H1 (cell line): Measurements from ENCODE around the gene SLC35B4. TPM values are rescaled to one million over a fixed set of nuclear protein-coding genes. Genes with fewer than 3 reads are reported as not detected.

Experiments
- CTCF ChIA-PET: fragments of 300-600 bp; sonication (Branson Sonifier 250); formaldehyde crosslinking; loops from one replicate; lab custom pipeline; 2021; ENCODE audit not compliant: partially characterized antibody; lab: Charles Lee
- POLR2A ChIA-PET: fragments of 300-600 bp; sonication (Branson Sonifier 250); formaldehyde crosslinking; loops from one replicate; lab custom pipeline; 2021; ENCODE audit warnings: inconsistent platforms; ENCODE audit not compliant: partially characterized antibody; lab: Charles Lee
- DNase-seq, 2 experiments: peaks; one replicate each; pipeline versions ENCODE4 v3.0.0 to v3.0.0-alpha.2; 2010 to 2022; ENCODE audit warnings: low spot score in 2 of 2, low read depth in 1 of 2, mixed read lengths in 1 of 2
- FAIRE-seq: peaks from 2 replicates; lab custom pipeline; 2011; peaks lifted over from hg19 to GRCh38; lab: Jason Lieb, UNC
- H2AFZ ChIP-seq: 2 replicates; pipeline ENCODE4 v1.8.1; 2012; ENCODE audit warnings: low read length, inconsistent platforms
- H2AK5ac ChIP-seq: 2 replicates; pipeline ENCODE4 v1.6.1; 2013; ENCODE audit warnings: low read depth, low read length
- H2BK120ac ChIP-seq: replicated peaks from 2 replicates; pipeline ENCODE3; 2013; ENCODE audit warnings: low read depth, low read length, inconsistent platforms
- H2BK12ac ChIP-seq: 2 replicates; pipeline ENCODE4 v1.6.1; 2013; ENCODE audit warnings: low read depth, low read length
- H2BK15ac ChIP-seq: 2 replicates; pipeline ENCODE4 v1.6.1; 2013; ENCODE audit warnings: low read length
- H2BK20ac ChIP-seq: 2 replicates; pipeline ENCODE4 v1.6.1; 2013; ENCODE audit warnings: low read length
- H2BK5ac ChIP-seq: 2 replicates; pipeline ENCODE4 v1.6.1; 2013; ENCODE audit warnings: low read depth, low read length
- H3K14ac ChIP-seq: 2 replicates; pipeline ENCODE4 v1.6.1; 2013; ENCODE audit warnings: inconsistent platforms; ENCODE audit not compliant: insufficient read length
- H3K18ac ChIP-seq: 2 replicates; pipeline ENCODE4 v1.6.1; 2013; ENCODE audit warnings: low read length; ENCODE audit errors: extremely low read depth
- H3K23ac ChIP-seq: 2 replicates; pipeline ENCODE4 v1.6.1; 2013; ENCODE audit warnings: inconsistent platforms; ENCODE audit not compliant: insufficient read length
- H3K23me2 ChIP-seq: 2 replicates; pipeline ENCODE4 v1.6.1; 2013; ENCODE audit warnings: low read depth, low read length
- H3K27ac ChIP-seq: 2 replicates; pipeline ENCODE4 v1.6.1; 2011; ENCODE audit warnings: low read depth, low read length, inconsistent platforms
- H3K27me3 ChIP-seq, 4 experiments: replicated peaks in 1 of 4; 1 replicate in 1 of 4; 2 replicates in 3 of 4; pipeline versions ENCODE4 v1.6.1 to v1.8.1; 2011 to 2013; ENCODE audit warnings: low read length in 3 of 4, mild to moderate bottlenecking in 3 of 4, inconsistent platforms in 2 of 4, mixed read lengths in 2 of 4, moderate library complexity in 1 of 4; ENCODE audit not compliant: control insufficient read depth in 3 of 4, insufficient read depth in 3 of 4; ENCODE audit errors: extremely low read depth in 1 of 4
- H3K36me3 ChIP-seq, 4 experiments: 2 replicates each; pipeline versions ENCODE4 v1.6.1 to v1.8.1; 2011 to 2013; ENCODE audit warnings: mild to moderate bottlenecking in 4 of 4, low read length in 3 of 4, moderate library complexity in 2 of 4, control low read depth in 1 of 4, inconsistent platforms in 1 of 4; ENCODE audit not compliant: insufficient read depth in 4 of 4, control insufficient read depth in 2 of 4
- H3K4ac ChIP-seq: replicated peaks from 2 replicates; pipeline ENCODE3; 2013; ENCODE audit warnings: low read length, low read depth, mixed read lengths, inconsistent platforms; ENCODE audit not compliant: insufficient read length
- H3K4me1 ChIP-seq, 4 experiments: replicated peaks in 1 of 4; 1 replicate in 1 of 4; 2 replicates in 3 of 4; pipeline versions ENCODE4 v1.6.1 to v1.8.1; 2011 to 2013; ENCODE audit warnings: low read length in 3 of 4, inconsistent platforms in 2 of 4, mixed read lengths in 1 of 4; ENCODE audit not compliant: insufficient read depth in 4 of 4, control insufficient read depth in 3 of 4
- H3K4me2 ChIP-seq, 2 experiments: 2 replicates each; pipeline versions ENCODE4 v1.6.1 to v1.8.1; 2011 to 2013; ENCODE audit warnings: low read depth in 2 of 2, low read length in 2 of 2, control low read depth in 1 of 2, inconsistent platforms in 1 of 2, mild to moderate bottlenecking in 1 of 2; ENCODE audit not compliant: insufficient read depth in 1 of 2
- H3K4me3 ChIP-seq, 4 experiments: fragments of 200-600, 300-600 bp in 1 of 4; sonication (generic), shearing (Covaris generic), sonication (Bioruptor Twin) in 1 of 4; 2 replicates each; pipeline versions ENCODE4 v1.5.1 to v1.8.1; 2011 to 2016; ENCODE audit warnings: low read length in 4 of 4, low read depth in 3 of 4, control low read depth in 2 of 4, inconsistent platforms in 2 of 4, mild to moderate bottlenecking in 2 of 4, mixed read lengths in 1 of 4, moderate library complexity in 1 of 4; ENCODE audit not compliant: insufficient read depth in 2 of 4; ENCODE audit errors: extremely low read depth in 1 of 4
- H3K56ac ChIP-seq: replicated peaks from 2 replicates; pipeline ENCODE3; 2013; ENCODE audit warnings: low read depth, mild to moderate bottlenecking, mixed read lengths, low read length, inconsistent platforms; ENCODE audit not compliant: insufficient read length
- H3K79me1 ChIP-seq: 2 replicates; pipeline ENCODE4 v1.6.1; 2013; ENCODE audit warnings: low read depth, low read length, control low read depth
- H3K79me2 ChIP-seq, 2 experiments: 2 replicates each; pipeline versions ENCODE4 v1.6.1 to v1.8.1; 2012 to 2013; ENCODE audit warnings: low read length in 2 of 2, mild to moderate bottlenecking in 2 of 2, inconsistent platforms in 1 of 2; ENCODE audit not compliant: insufficient read depth in 2 of 2, control insufficient read depth in 1 of 2
- H3K9ac ChIP-seq, 4 experiments: replicated peaks in 1 of 4; 1 replicate in 1 of 4; 2 replicates in 3 of 4; pipeline versions ENCODE4 v1.6.1 to v1.8.1; 2011 to 2013; ENCODE audit warnings: low read depth in 3 of 4, low read length in 3 of 4, control low read depth in 2 of 4, mild to moderate bottlenecking in 2 of 4, moderate library complexity in 2 of 4, inconsistent platforms in 1 of 4; ENCODE audit errors: extremely low read depth in 1 of 4
- H3K9me3 ChIP-seq, 2 experiments: 2 replicates each; pipeline versions ENCODE4 v1.6.1 to v1.8.1; 2012 to 2013; ENCODE audit warnings: mild to moderate bottlenecking in 2 of 2, moderate library complexity in 2 of 2, control low read depth in 1 of 2, inconsistent platforms in 1 of 2, low read depth in 1 of 2, low read length in 1 of 2, mixed read lengths in 1 of 2; ENCODE audit not compliant: insufficient read depth in 2 of 2
- H4K20me1 ChIP-seq, 2 experiments: replicated peaks in 1 of 2; 2 replicates each; pipeline versions ENCODE3 to v1.8.1; 2011 to 2013; ENCODE audit warnings: inconsistent platforms in 2 of 2, low read length in 2 of 2, mild to moderate bottlenecking in 1 of 2; ENCODE audit not compliant: insufficient read depth in 2 of 2, control insufficient read depth in 1 of 2
- H4K5ac ChIP-seq: 2 replicates; pipeline ENCODE4 v1.6.1; 2013; ENCODE audit warnings: low read length, low read depth, mixed read lengths, inconsistent platforms; ENCODE audit not compliant: insufficient read length
- H4K8ac ChIP-seq: 2 replicates; pipeline ENCODE4 v1.8.0; 2013; ENCODE audit warnings: mild to moderate bottlenecking, moderate library complexity, low read length, inconsistent platforms; ENCODE audit not compliant: insufficient read depth; ENCODE audit errors: extremely low read depth
- H4K91ac ChIP-seq: replicated peaks from 2 replicates; pipeline ENCODE3; 2013; ENCODE audit warnings: low read length, mixed read lengths, inconsistent platforms; ENCODE audit not compliant: insufficient read length
- BACH1 ChIP-seq: IDR thresholded peaks from 2 replicates; pipeline ENCODE4 v1.6.1; 2012; ENCODE audit warnings: low read length, improper control_type of control experiment
- CEBPB ChIP-seq: IDR thresholded peaks from 2 replicates; pipeline ENCODE4 v1.6.1; 2012; ENCODE audit warnings: low read depth, low read length
- CREB1 ChIP-seq: IDR thresholded peaks from 2 replicates; pipeline ENCODE4 v1.6.1; 2012; ENCODE audit warnings: inconsistent platforms
- HDAC2 ChIP-seq, 2 experiments: fragments of 300-600 bp in 1 of 2; sonication (generic) in 1 of 2; IDR thresholded peaks; 2 replicates each; pipeline ENCODE4 v1.6.1; 2011 to 2012; ENCODE audit warnings: low read depth in 2 of 2, low read length in 2 of 2, mild to moderate bottlenecking in 2 of 2, moderate library complexity in 2 of 2, borderline replicate concordance in 1 of 2, inconsistent platforms in 1 of 2
- NANOG ChIP-seq: IDR thresholded peaks from 2 replicates; pipeline ENCODE4 v1.6.1; 2011; ENCODE audit warnings: low read length, low read depth, mild to moderate bottlenecking, inconsistent platforms; ENCODE audit not compliant: insufficient read depth, poor library complexity, severe bottlenecking
- POLR2A ChIP-seq, 2 experiments: IDR thresholded peaks; 1 replicate in 1 of 2; 2 replicates in 1 of 2; pipeline ENCODE4 v1.6.1; 2011; ENCODE audit warnings: low read depth in 2 of 2, low read length in 2 of 2, mild to moderate bottlenecking in 2 of 2; ENCODE audit errors: control extremely low read depth in 1 of 2
- RFX5 ChIP-seq: IDR thresholded peaks from 2 replicates; pipeline ENCODE4 v1.6.1; 2011; ENCODE audit warnings: low read depth, low read length, improper control_type of control experiment, borderline replicate concordance
- SIRT6 ChIP-seq: IDR thresholded peaks from one replicate; pipeline ENCODE4 v1.7.1; 2012; ENCODE audit warnings: low read length, inconsistent platforms
- SP4 ChIP-seq: IDR thresholded peaks from 2 replicates; pipeline ENCODE4 v1.6.1; 2012; ENCODE audit warnings: low read length, inconsistent platforms
- SRF ChIP-seq: IDR thresholded peaks from 2 replicates; pipeline ENCODE4 v1.6.1; 2011; ENCODE audit warnings: mild to moderate bottlenecking, low read depth, low read length, moderate library complexity
- ZNF274 ChIP-seq: IDR thresholded peaks from 2 replicates; pipeline ENCODE4 v1.7.0; 2012; ENCODE audit warnings: low read length, borderline replicate concordance; ENCODE audit errors: extremely low read depth
- WGBS, 2 experiments: shearing (Covaris generic) in 1 of 2; methylation state at CpG; one replicate each; pipeline versions ENCODE4 v1.1.6 to v1.1.7; 2013 to 2015; ENCODE audit warnings: low lambda C conversion rate in 2 of 2, mixed read lengths in 2 of 2, inconsistent platforms in 1 of 2, low coverage in 1 of 2, missing lambda C conversion rate in 1 of 2; ENCODE audit not compliant: insufficient replicate concordance in 2 of 2, insufficient coverage in 1 of 2, insufficient read length in 1 of 2; ENCODE audit errors: extremely low coverage in 1 of 2, missing lambda C conversion rate in 1 of 2; 5-methylcytosine and 5-hydroxymethylcytosine counted together
- polyA plus RNA-seq, 7 experiments: library from polyadenylated mRNA; depleted of rRNA in 3 of 7; stranded (reverse) in 5 of 7; unstranded in 2 of 7; fragments of >200 nt in 5 of 7; fragments of 200-250 nt in 2 of 7; gene quantifications; 1 replicate in 5 of 7; 2 replicates in 1 of 7; 4 replicates in 1 of 7; pipeline versions ENCODE4 v1.2.1 to v1.2.3, GENCODE V29; 2011 to 2013; ENCODE audit warnings: missing spikeins in 2 of 7, mixed read lengths in 2 of 7
- total RNA-seq: library from RNA; stranded (reverse); fragmentation: NEBNext Ultra II Directional; extraction: Animal tissue kit (Norgen Biotek cat#: 25700); gene quantifications from 2 replicates; pipeline ENCODE4 v1.2.1, GENCODE V29; 2021
- TF ChIP-seq, protein P1 (sequence below): IDR thresholded peaks from 2 replicates; pipeline ENCODE4 v1.6.1; 2012; ENCODE audit warnings: inconsistent platforms

The SLC35B4 gene
- total and polyA plus RNA-seq, 2 of the 8 experiments (the other 6 are each of a cell fraction or from before 2014, with no cell fraction given), result 28.9 to 34.6 TPM

DNA sequence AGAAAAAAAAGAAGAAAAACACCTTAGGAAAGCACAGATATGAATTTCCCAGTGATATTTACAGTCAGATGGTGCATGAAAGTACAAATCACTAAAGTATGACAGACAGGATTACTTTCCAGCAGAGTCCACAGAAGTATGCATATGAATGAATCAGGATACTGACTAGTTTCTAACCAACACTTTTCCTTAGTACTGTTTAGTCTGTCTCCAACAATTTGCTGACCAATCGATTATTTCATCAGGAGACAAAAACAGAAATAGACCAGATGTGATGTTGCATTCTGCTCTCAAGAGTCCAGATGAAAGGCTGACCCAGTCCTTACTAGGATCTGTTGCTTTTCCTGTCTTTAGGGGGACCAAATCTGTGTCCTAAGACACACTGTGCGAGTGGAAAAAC lies 14.6 kb downstream of the SLC35B4 start:
- ChIA-PET CTCF (no interaction called here), POLR2A (interaction anchor here (1.5 kb wide), 1 partner anchor 15 kb away, joined by 5 read pairs; the partner anchor contains the start of gene SLC35B4)
- H3K4me3 ChIP-seq, result no peak overlapping the region
- H2BK5ac ChIP-seq, result no peak overlapping the region
- H4K8ac ChIP-seq, result no peak overlapping the region
- no peak overlapping the region for H3K27ac ChIP-seq
- no peak overlapping the region for H2AFZ ChIP-seq
- no peaks in the 10 kb centered on the region for H3K23me2 ChIP-seq
- 86% methylated on average over 2 of the region's 2 CpGs; no CpG with 5 or more reads in 1 of the 2 experiments for WGBS, 2 experiments
- H3K9ac ChIP-seq, result no peak overlapping the region
- H3K4me1 ChIP-seq, result no peaks in the 10 kb centered on the region
- no peak overlapping the region for H2BK120ac ChIP-seq
- H4K5ac ChIP-seq, result no peak overlapping the region
- no peak overlapping the region for H2BK20ac ChIP-seq
- H3K79me1 ChIP-seq, result no peaks in the 10 kb centered on the region
- no peaks in the 10 kb centered on the region for H3K79me2 ChIP-seq
- no peak for DNase-seq
- TF ChIP-seq POLR2A (IDR thresholded peaks at IDR 0.05; ENCODE audit: control extremely low read depth in 1 of 2, low read depth in 2 of 2, low read length in 2 of 2), result no peak
- TF ChIP-seq SP4, result no peak
- no peak for TF ChIP-seq ZNF274
- no peak for TF ChIP-seq BACH1
- TF ChIP-seq SIRT6, result no peak
- TF ChIP-seq NANOG, result no peak
- TF ChIP-seq HDAC2 (IDR thresholded peaks at IDR 0.05; ENCODE audit: borderline replicate concordance in 1 of 2, low read depth in 2 of 2, low read length in 2 of 2), result no peak
- no peak for TF ChIP-seq RFX5
- TF ChIP-seq CEBPB, result no peak
- TF ChIP-seq CREB1, result no peak
- TF ChIP-seq SRF, result no peak
- TF ChIP-seq, protein P1, sequence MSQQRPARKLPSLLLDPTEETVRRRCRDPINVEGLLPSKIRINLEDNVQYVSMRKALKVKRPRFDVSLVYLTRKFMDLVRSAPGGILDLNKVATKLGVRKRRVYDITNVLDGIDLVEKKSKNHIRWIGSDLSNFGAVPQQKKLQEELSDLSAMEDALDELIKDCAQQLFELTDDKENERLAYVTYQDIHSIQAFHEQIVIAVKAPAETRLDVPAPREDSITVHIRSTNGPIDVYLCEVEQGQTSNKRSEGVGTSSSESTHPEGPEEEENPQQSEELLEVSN, result no peak
- no peaks in the 10 kb centered on the region for H3K9me3 ChIP-seq
- H4K20me1 ChIP-seq, result peaks cover 0 to 4% of the 10 kb centered on the region in 2 experiments
- H3K4me2 ChIP-seq, result no peak overlapping the region
- no peak overlapping the region for H2AK5ac ChIP-seq
- H3K27me3 ChIP-seq, result peaks cover 0 to 1% (median 0%) of the 10 kb centered on the region in 4 experiments; a peak in 1 of 7 replicates
- H2BK12ac ChIP-seq, result no peak overlapping the region
- no peak overlapping the region for H4K91ac ChIP-seq
- H2BK15ac ChIP-seq, result no peak overlapping the region
- no peak overlapping the region for H3K18ac ChIP-seq
- no peak overlapping the region for H3K56ac ChIP-seq
- H3K4ac ChIP-seq, result no peak overlapping the region
- H3K23ac ChIP-seq, result no peak overlapping the region
- FAIRE-seq, result no peak
- H3K36me3 ChIP-seq, result peaks cover 3 to 45% (median 19%) of the 10 kb centered on the region in 4 experiments; a peak in 7 of 8 replicates
- no peak overlapping the region for H3K14ac ChIP-seq
